ENCODE results near the gene ATP2C2.

The ATP2C2 gene

GRCh38 chr16:84425696-84426095, 57.4 kb downstream of the ATP2C2 start:
- Histone ChIP-seq H3K4me2 (ENCODE audit: insufficient read depth, low read length) (no peak overlapping the region), H3K9ac (ENCODE audit: low read depth, low read length) (no peak overlapping the region), H3K79me2 (ENCODE audit: insufficient read depth, low read length) (no peaks in the 10 kb centered on the region), H3K27me3 (ENCODE audit: insufficient read depth, low read length, poor library complexity) (no peaks in the 10 kb centered on the region), H3K36me3 (ENCODE audit: insufficient read depth, low read length) (no peaks in the 10 kb centered on the region), H2AFZ (ENCODE audit: low read depth, low read length) (no peak overlapping the region), H3K4me3 (ENCODE audit: low read depth in 1 of 2, low read length in 2 of 2) (no peak overlapping the region), H3K4me1 (ENCODE audit: insufficient read depth, low read length) (no peaks in the 10 kb centered on the region), H3K27ac (ENCODE audit: low read length) (no peak overlapping the region), H4K20me1 (ENCODE audit: insufficient read depth, low read length) (no peaks in the 10 kb centered on the region), H3K9me3 (ENCODE audit: insufficient read depth, low read length, severe bottlenecking) (no peaks in the 10 kb centered on the region)
- DNase-seq (no peak), ATAC-seq (ENCODE audit: insufficient read depth, low read depth) (no peak)
- no peak for TF ChIP-seq EZH2 (IDR thresholded peaks at IDR 0.05; ENCODE audit: borderline replicate concordance, low read depth, low read length, severe bottlenecking)
- TF ChIP-seq, protein P1, sequence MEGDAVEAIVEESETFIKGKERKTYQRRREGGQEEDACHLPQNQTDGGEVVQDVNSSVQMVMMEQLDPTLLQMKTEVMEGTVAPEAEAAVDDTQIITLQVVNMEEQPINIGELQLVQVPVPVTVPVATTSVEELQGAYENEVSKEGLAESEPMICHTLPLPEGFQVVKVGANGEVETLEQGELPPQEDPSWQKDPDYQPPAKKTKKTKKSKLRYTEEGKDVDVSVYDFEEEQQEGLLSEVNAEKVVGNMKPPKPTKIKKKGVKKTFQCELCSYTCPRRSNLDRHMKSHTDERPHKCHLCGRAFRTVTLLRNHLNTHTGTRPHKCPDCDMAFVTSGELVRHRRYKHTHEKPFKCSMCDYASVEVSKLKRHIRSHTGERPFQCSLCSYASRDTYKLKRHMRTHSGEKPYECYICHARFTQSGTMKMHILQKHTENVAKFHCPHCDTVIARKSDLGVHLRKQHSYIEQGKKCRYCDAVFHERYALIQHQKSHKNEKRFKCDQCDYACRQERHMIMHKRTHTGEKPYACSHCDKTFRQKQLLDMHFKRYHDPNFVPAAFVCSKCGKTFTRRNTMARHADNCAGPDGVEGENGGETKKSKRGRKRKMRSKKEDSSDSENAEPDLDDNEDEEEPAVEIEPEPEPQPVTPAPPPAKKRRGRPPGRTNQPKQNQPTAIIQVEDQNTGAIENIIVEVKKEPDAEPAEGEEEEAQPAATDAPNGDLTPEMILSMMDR (IDR thresholded peaks at IDR 0.05; ENCODE audit: borderline replicate concordance, extremely low read depth, low read length, poor library complexity, severe bottlenecking) = no peak

GRCh38 chr16:84426804-84427203, 58.5 kb downstream of the ATP2C2 start:
- H3K79me2 ChIP-seq (ENCODE audit: insufficient read depth, low read length) = no peaks in the 10 kb centered on the region
- no peaks in the 10 kb centered on the region for H4K20me1 ChIP-seq (ENCODE audit: insufficient read depth, low read length)
- H3K4me3 ChIP-seq (ENCODE audit: low read depth in 1 of 2, low read length in 2 of 2) = no peak overlapping the region
- no peaks in the 10 kb centered on the region for H3K36me3 ChIP-seq (ENCODE audit: insufficient read depth, low read length)
- H3K27me3 ChIP-seq (ENCODE audit: insufficient read depth, low read length, poor library complexity) = no peaks in the 10 kb centered on the region
- no peaks in the 10 kb centered on the region for H3K9me3 ChIP-seq (ENCODE audit: insufficient read depth, low read length, severe bottlenecking)
- H2AFZ ChIP-seq (ENCODE audit: low read depth, low read length) = no peak overlapping the region
- TF ChIP-seq, protein P1 (IDR thresholded peaks at IDR 0.05; ENCODE audit: borderline replicate concordance, extremely low read depth, low read length, poor library complexity, severe bottlenecking) = no peak
- no peak for TF ChIP-seq EZH2 (IDR thresholded peaks at IDR 0.05; ENCODE audit: borderline replicate concordance, low read depth, low read length, severe bottlenecking)
- no peaks in the 10 kb centered on the region for H3K4me1 ChIP-seq (ENCODE audit: insufficient read depth, low read length)
- ATAC-seq (ENCODE audit: insufficient read depth, low read depth) (no peak), DNase-seq (no peak)
- H3K4me2 ChIP-seq (ENCODE audit: insufficient read depth, low read length) = no peak overlapping the region
- H3K9ac ChIP-seq (ENCODE audit: low read depth, low read length) = no peak overlapping the region
- H3K27ac ChIP-seq (ENCODE audit: low read length) = no peak overlapping the region

GRCh38 chr16:84427553-84427952, 59.2 kb downstream of the ATP2C2 start:
- H3K27ac ChIP-seq (ENCODE audit: low read length) = no peak overlapping the region
- no peak overlapping the region for H3K4me3 ChIP-seq (ENCODE audit: low read depth in 1 of 2, low read length in 2 of 2)
- no peaks in the 10 kb centered on the region for H3K4me1 ChIP-seq (ENCODE audit: insufficient read depth, low read length)
- no peaks in the 10 kb centered on the region for H4K20me1 ChIP-seq (ENCODE audit: insufficient read depth, low read length)
- TF ChIP-seq, protein P1 (IDR thresholded peaks at IDR 0.05; ENCODE audit: borderline replicate concordance, extremely low read depth, low read length, poor library complexity, severe bottlenecking) = no peak
- TF ChIP-seq EZH2 (IDR thresholded peaks at IDR 0.05; ENCODE audit: borderline replicate concordance, low read depth, low read length, severe bottlenecking) = no peak
- H3K4me2 ChIP-seq (ENCODE audit: insufficient read depth, low read length) = no peak overlapping the region
- no peaks in the 10 kb centered on the region for H3K27me3 ChIP-seq (ENCODE audit: insufficient read depth, low read length, poor library complexity)
- H3K36me3 ChIP-seq (ENCODE audit: insufficient read depth, low read length) = no peaks in the 10 kb centered on the region
- DNase-seq = no peak
- no peaks in the 10 kb centered on the region for H3K79me2 ChIP-seq (ENCODE audit: insufficient read depth, low read length)
- no peak for ATAC-seq (ENCODE audit: insufficient read depth, low read depth)
- H3K9ac ChIP-seq (ENCODE audit: low read depth, low read length) = no peak overlapping the region
- H3K9me3 ChIP-seq (ENCODE audit: insufficient read depth, low read length, severe bottlenecking) = no peaks in the 10 kb centered on the region
- no peak overlapping the region for H2AFZ ChIP-seq (ENCODE audit: low read depth, low read length)

- DNase-seq (no peak), ATAC-seq (ENCODE audit: insufficient read depth, low read depth) (no peak)
- Histone ChIP-seq H3K27me3 (ENCODE audit: insufficient read depth, low read length, poor library complexity) (no peaks in the 10 kb centered on the region), H3K4me1 (ENCODE audit: insufficient read depth, low read length) (no peaks in the 10 kb centered on the region), H3K4me3 (ENCODE audit: low read depth in 1 of 2, low read length in 2 of 2) (no peak overlapping the region), H3K27ac (ENCODE audit: low read length) (no peak overlapping the region), H3K36me3 (ENCODE audit: insufficient read depth, low read length) (no peaks in the 10 kb centered on the region), H4K20me1 (ENCODE audit: insufficient read depth, low read length) (no peaks in the 10 kb centered on the region), H3K4me2 (ENCODE audit: insufficient read depth, low read length) (no peak overlapping the region), H2AFZ (ENCODE audit: low read depth, low read length) (no peak overlapping the region), H3K9ac (ENCODE audit: low read depth, low read length) (no peak overlapping the region), H3K9me3 (ENCODE audit: insufficient read depth, low read length, severe bottlenecking) (no peaks in the 10 kb centered on the region), H3K79me2 (ENCODE audit: insufficient read depth, low read length) (no peaks in the 10 kb centered on the region)
- no peak for TF ChIP-seq EZH2 (IDR thresholded peaks at IDR 0.05; ENCODE audit: borderline replicate concordance, low read depth, low read length, severe bottlenecking)
Measured at GRCh38 chr16:84430860-84431259, 62.5 kb downstream of the ATP2C2 start.
